Measurements from ENCODE around the gene CDH6. TPM values are rescaled to one million over a fixed set of nuclear protein-coding genes. Genes with fewer than 3 reads are reported as not detected.

The CDH6 gene
- total and polyA plus RNA-seq, 2 experiments from 2014 or later = 0.60 to 1.1 TPM

GRCh38 chr5:31211098-31211497 is 17.6 kb downstream of the CDH6 start (continued):
- TF ChIP-seq ZNF462 (CRISPR knock-in tag; IDR thresholded peaks at IDR 0.05) (no peak), STAT1 (IDR thresholded peaks at IDR 0.05; ENCODE audit: unreplicated experiment) (no peak)

- no peak for ATAC-seq
- Histone ChIP-seq H3K4me3 (no peak overlapping the region), H3K79me2 (replicated peaks; ENCODE audit: insufficient read depth) (no peaks in the 10 kb centered on the region), H3K9me2 (ENCODE audit: insufficient read depth) (no peaks in the 10 kb centered on the region), H3K36me3 (ENCODE audit: insufficient read depth) (no peaks in the 10 kb centered on the region), H3K27me3 (ENCODE audit: insufficient read depth) (no peaks in the 10 kb centered on the region), H2AFZ (no peak overlapping the region), H3K4me1 (ENCODE audit: insufficient read depth) (no peaks in the 10 kb centered on the region), H4K20me1 (replicated peaks; ENCODE audit: insufficient read depth) (no peaks in the 10 kb centered on the region), H3K27ac (ENCODE audit: low read depth) (no peak overlapping the region), H3K4me2 (no peak overlapping the region), H3F3A (replicated peaks; ENCODE audit: low read depth) (no peaks in the 10 kb centered on the region)
- Mint-ChIP-seq H3K9me3 (no peaks in the 10 kb centered on the region), H3K4me3 (no peak overlapping the region), H3K4me1 (peaks cover 6% of the 10 kb centered on the region; the same call in 2 of the 3 replicates), H3K27me3 (ENCODE audit: insufficient read depth, low read depth, poor library complexity) (no peaks in the 10 kb centered on the region), H3K36me3 (ENCODE audit: low read depth) (no peaks in the 10 kb centered on the region), H3K27ac (no peak overlapping the region)
- no peak for DNase-seq (ENCODE audit: low spot score)
- TF ChIP-seq POLR2AphosphoS5 (IDR thresholded peaks at IDR 0.05; ENCODE audit: low read depth) = no peak
- no peak for TF ChIP-seq CREB1 (CRISPR knock-in tag; IDR thresholded peaks at IDR 0.05; ENCODE audit: low read depth)
- no peak for TF ChIP-seq ETS1 (IDR thresholded peaks at IDR 0.05)
- TF ChIP-seq ZNF114 (CRISPR knock-in tag; IDR thresholded peaks at IDR 0.05) = no peak
- no peak for TF ChIP-seq JUNB (IDR thresholded peaks at IDR 0.05; ENCODE audit: unreplicated experiment)
- TF ChIP-seq EZH2phosphoT487 (IDR thresholded peaks at IDR 0.05; ENCODE audit: unreplicated experiment) = no peak
- TF ChIP-seq EZH2 (IDR thresholded peaks at IDR 0.05; ENCODE audit: low read depth, unreplicated experiment) = no peak
- no peak for TF ChIP-seq ZNF462 (CRISPR knock-in tag; IDR thresholded peaks at IDR 0.05)
Measured at GRCh38 chr5:31213257-31213656, 19.8 kb downstream of the CDH6 start.
